Ureter (tissue), 1 donor: ENCODE data around the gene APCDD1L. TPM values are rescaled to one million over a fixed set of nuclear protein-coding genes. Genes with fewer than 3 reads are reported as not detected.
"Not testable (repeated sequence)": the region's sequence is repeated elsewhere in the genome, so short reads cannot be mapped to it uniquely, and the experiment has no call there.

Source experiments
- DNase-seq: peaks from one replicate; pipeline ENCODE4 v3.0.0-alpha.2; 2020; ENCODE audit warnings: low spot score
- total RNA-seq: library from RNA; stranded (reverse); gene quantifications from one replicate; pipeline ENCODE4 v1.2.4, GENCODE V29; 2023
- donor health status: DM: yes; HTN: yes; CAD: no.

The APCDD1L gene
- total RNA-seq, 1 donor from 2014 or later: 2.3 TPM

GRCh38 chr20:58514321-58515232, 622 bp downstream of the APCDD1L start:
- DNase-seq: peak; percentile 27

- DNase-seq: peak; percentile 29
These were observed 1.5 kb downstream of the APCDD1L start for GRCh38 chr20:58513580-58514285.

DNA sequence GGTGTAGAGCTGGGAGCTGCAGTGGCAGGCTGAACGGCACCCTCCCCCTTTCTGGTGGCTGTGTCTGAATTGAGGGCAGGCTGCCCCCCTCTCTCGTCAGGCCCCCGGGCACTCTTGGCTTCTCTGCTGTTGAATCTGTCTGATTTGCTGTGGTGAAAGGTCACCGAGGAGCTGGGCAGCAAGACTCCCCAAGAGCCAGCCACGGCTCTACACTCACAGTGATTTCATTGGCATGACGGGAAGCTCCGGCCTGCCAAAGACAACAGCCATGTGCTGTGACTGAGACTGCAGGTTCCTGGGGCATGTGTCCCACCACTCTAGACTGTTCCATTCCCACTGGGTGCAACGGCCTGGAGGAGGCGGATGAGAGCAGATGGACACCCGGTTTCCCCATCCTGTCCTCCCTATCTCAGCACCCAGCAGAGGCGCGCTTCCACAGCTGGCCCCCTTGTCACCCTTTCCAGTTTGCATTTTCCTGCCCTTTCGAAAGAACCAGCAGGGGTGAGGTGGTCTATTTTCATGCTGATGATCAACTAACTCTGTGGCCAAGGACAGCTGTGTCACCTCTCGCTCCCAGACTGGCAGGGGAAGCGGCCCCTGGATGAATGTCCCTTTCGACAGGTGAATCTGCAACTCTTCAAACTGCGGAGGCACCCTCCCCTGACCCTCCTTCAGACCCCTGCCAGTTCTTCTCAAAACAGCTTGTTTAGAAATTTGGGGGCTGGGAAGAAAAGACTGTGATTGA, 2.2 kb downstream of the APCDD1L start:
- peak; percentile 42 for DNase-seq

GRCh38 chr20:58511861-58512260, 3.3 kb downstream of the APCDD1L start:
- DNase-seq: no peak

DNA sequence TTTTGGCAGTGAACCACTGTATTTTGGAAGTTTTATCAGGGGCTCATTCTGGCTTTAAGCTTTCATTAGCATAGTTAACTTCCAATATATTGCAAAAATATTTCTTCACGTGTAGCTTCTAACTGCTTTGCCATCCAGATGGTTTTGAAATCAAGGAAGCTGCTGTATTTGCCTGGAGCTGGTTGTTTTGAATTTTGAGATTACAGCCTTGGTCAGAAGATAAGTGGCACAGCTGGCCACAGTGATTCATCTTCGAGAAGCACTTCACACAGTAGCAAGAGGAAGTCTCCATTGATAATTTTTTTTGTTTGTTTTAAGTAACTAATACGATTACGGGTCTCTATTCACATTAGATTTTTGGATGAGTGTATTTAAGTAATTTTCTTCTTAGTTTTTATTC, 3.8 kb downstream of the APCDD1L start:
- DNase-seq: no peak

DNA sequence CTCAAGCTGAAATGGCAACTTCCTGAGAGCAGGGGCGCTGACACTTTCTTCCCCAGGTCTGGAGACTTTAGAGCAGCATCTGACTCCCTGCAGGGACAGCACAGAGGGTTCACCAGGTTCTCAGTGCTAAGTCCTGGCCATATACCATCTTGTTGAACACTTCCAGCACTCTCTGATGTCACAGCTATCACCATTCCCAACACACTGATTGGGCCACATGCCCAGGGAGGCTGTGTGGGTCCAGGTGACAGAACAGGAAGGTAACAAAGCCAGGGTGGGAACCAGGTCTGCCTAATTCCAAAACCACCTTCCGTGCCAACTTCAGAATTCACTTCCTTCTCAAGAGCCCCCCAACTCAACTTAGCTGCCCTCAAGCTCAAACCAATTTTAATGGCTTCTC, 4.3 kb downstream of the APCDD1L start:
- DNase-seq: no peak

DNA sequence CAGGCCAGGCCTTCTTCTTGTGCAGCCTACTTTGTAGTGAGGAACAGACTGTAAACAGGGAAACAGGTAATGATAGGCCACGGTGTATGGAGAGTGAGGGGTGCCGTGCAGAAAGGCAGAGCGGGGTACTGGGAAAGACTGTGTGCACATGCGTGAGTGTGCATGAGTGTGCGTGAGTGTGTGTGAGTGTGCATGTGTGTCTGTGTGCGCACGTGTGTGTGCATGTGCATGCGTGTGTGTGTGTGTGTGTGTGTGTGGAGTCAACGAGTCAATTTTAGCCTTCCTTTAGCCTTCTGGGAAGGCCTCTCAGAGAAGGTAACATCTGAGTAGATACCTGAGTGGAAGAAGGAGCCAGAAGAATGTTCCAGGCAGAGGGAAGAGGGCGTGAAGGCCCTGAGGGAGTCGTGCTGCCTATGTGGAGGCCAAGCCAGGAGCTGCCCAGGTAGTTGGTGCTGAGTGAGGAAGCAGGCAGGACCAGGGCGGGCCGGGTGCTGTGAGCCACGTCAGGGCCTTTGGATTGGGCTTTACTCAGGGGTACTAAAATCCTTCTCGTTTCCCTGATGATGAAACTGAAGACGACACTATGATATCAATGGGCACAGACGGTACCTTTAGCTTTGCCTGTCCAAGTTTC, 6.3 kb downstream of the APCDD1L start:
- no peak for DNase-seq

GRCh38 chr20:58506999-58507398, 8.2 kb downstream of the APCDD1L start:
- DNase-seq: not testable (repeated sequence)

GRCh38 chr20:58504566-58504965, 10.6 kb downstream of the APCDD1L start:
- DNase-seq: peak; percentile 19

DNA sequence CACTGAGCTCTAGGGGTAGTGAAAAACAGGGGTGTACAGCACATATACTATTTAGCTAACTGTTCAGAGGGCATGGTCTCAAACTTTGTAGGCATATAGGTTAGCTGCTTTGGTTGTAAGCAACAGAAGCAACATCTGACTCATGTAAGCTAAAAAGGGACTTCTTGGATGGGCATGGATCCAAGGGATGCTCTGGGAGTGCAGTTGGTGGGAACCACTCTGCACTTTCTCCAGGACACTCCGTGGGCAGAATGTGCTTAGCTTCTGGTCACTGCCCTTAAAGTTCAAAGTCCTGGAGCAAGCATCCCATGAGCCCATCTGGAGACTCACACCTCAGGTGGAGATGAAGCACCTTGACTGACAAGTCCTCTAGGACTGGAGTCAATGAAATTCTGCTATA, 11.5 kb downstream of the APCDD1L start:
- no peak for DNase-seq

GRCh38 chr20:58500256-58500655, 14.9 kb downstream of the APCDD1L start:
- DNase-seq: peak; percentile 10

- DNase-seq: peak; percentile 29
These were observed 16.6 kb downstream of the APCDD1L start for GRCh38 chr20:58498470-58499068.

- peak; percentile 8 for DNase-seq
These were observed 17.3 kb downstream of the APCDD1L start for GRCh38 chr20:58497724-58498469.

DNA sequence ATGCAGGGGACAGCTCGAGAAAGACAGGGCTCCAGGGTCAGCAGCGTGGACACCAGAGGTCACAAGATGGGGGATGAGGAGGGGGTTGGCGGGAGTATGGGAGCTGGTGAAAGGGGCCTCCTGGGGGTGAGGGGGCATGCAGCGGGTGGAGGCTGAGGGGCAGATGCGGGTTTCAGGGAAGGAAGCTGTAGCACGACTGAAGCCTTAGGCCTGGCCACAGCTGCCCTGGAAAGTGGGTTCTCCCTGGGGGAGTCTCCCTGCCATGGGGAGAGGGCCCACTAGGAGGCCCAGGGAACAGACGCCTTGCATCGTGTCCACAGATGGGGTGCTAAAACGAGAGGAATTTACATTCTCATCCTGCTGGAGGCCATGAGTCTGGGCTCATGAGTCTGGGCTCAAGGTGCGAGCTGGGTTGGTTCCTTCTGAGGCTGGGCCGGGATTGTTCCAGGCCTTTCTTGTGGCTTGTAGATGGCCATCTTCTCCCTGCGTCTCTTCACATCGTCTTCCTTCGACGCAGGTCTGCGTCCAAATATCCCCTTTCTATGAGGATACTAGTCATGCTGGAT, 18.0 kb downstream of the APCDD1L start:
- peak; percentile 22 for DNase-seq

DNA sequence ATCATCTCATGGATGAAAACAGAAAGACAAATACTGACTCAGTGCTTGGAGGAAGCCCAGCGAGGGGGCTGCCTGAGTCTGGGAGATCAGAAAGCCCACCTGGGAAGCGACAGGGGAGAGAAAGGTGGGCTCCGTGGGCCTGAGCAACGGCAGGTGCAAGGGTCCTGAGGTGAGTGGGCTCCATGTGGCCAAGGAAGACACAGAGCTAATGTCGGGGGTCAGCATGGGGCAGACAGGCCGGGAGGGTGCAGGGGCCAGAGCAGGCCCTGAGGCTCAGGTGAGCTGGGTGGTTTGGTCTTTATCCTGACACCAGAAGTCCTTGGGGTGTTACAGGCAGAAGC, 18.8 kb downstream of the APCDD1L start:
- no peak for DNase-seq

GRCh38 chr20:58495623-58496428, 19.4 kb downstream of the APCDD1L start:
- DNase-seq: peak; percentile 35

DNA sequence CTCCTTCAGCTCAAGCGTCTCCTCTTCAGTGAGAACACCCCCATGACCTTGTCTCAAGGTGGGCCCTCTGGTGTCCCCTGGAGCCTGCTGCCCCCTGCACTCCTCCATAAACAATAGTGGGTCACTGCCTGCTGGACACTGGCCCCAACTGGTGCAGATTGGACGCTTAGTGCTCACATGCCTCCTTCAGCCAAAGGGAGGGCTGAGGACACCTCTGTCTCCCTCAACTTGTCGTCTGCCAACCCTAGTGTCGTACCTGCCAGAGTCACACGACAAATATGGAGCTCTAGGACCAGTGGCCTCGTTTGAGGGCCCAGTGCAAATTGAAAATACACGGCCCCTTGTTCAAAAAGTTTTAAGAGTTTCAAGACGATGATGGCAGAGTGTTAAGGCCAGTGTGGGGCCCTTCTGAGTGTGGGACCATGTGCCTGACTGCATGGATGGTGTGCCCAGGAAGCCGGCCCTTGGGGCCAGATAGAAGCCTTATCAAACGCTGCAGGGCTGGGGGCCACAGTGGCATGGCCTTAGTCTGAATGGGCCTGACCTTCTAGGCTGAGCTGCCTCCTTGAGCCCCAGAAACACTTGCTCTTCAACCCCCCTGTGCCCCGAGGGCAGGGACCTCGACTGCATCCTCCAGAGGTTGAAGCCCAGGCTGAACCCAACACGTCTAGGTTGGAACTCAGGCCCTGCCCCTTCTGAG, 20.1 kb downstream of the APCDD1L start:
- peak; percentile 32 for DNase-seq

- DNase-seq: peak; percentile 1
These were observed 22.2 kb downstream of the APCDD1L start for GRCh38 chr20:58492795-58493524.
